ENCODE results near the gene ANAPC4.

- TF ChIP-seq CTCF (IDR thresholded peaks at IDR 0.05): no peak
- no peak for TF ChIP-seq POLR2A (IDR thresholded peaks at IDR 0.05)
These were observed 9.9 kb downstream of the ANAPC4 start for GRCh38 chr4:25386926-25387325.

Data from upper lobe of left lung (tissue), 4 donors.